ENCODE results near the gene MARCKS.

Gene MARCKS

DNA sequence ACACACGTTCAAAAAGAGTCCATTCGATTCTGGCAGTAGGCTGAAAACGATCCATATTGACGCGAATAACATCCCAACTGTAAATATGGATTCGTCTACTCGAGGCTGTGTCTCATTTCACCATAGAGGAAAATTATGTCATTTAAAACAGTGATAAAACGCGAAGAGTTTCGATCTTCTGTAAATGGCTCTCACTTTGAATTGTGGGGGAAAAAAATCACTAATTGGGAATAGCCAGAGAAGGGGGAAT lies 845 bp upstream of the MARCKS start:
- Histone ChIP-seq H3K4me2 (peak overlapping the region; percentile 86), H3K79me2 (ENCODE audit: insufficient read depth, low read depth) (no peaks in the 10 kb centered on the region), H3K36me3 (ENCODE audit: insufficient read depth) (no peaks in the 10 kb centered on the region), H3K4me3 (IDR thresholded peaks at IDR 0.05; ENCODE audit: insufficient read depth, low read depth, low read length) (no peak overlapping the region), H2AFZ (ENCODE audit: low read depth) (peak overlapping the region; percentile 68; the same call in 1 of the 2 replicates), H3K27me3 (ENCODE audit: insufficient read depth, low read depth) (no peaks in the 10 kb centered on the region), H4K20me1 (ENCODE audit: insufficient read depth) (no peaks in the 10 kb centered on the region), H3K9ac (peak overlapping the region; percentile 7; the same call in 1 of the 2 replicates), H3K27ac (peak overlapping the region; percentile 23; the same call in 1 of the 2 replicates), H3K4me1 (ENCODE audit: low read depth, poor library complexity, severe bottlenecking) (no peaks in the 10 kb centered on the region)
- TF ChIP-seq, protein P1, sequence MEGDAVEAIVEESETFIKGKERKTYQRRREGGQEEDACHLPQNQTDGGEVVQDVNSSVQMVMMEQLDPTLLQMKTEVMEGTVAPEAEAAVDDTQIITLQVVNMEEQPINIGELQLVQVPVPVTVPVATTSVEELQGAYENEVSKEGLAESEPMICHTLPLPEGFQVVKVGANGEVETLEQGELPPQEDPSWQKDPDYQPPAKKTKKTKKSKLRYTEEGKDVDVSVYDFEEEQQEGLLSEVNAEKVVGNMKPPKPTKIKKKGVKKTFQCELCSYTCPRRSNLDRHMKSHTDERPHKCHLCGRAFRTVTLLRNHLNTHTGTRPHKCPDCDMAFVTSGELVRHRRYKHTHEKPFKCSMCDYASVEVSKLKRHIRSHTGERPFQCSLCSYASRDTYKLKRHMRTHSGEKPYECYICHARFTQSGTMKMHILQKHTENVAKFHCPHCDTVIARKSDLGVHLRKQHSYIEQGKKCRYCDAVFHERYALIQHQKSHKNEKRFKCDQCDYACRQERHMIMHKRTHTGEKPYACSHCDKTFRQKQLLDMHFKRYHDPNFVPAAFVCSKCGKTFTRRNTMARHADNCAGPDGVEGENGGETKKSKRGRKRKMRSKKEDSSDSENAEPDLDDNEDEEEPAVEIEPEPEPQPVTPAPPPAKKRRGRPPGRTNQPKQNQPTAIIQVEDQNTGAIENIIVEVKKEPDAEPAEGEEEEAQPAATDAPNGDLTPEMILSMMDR (conservative IDR thresholded peaks at IDR 0.05; ENCODE audit: low read depth, low read length) = no peak

DNA sequence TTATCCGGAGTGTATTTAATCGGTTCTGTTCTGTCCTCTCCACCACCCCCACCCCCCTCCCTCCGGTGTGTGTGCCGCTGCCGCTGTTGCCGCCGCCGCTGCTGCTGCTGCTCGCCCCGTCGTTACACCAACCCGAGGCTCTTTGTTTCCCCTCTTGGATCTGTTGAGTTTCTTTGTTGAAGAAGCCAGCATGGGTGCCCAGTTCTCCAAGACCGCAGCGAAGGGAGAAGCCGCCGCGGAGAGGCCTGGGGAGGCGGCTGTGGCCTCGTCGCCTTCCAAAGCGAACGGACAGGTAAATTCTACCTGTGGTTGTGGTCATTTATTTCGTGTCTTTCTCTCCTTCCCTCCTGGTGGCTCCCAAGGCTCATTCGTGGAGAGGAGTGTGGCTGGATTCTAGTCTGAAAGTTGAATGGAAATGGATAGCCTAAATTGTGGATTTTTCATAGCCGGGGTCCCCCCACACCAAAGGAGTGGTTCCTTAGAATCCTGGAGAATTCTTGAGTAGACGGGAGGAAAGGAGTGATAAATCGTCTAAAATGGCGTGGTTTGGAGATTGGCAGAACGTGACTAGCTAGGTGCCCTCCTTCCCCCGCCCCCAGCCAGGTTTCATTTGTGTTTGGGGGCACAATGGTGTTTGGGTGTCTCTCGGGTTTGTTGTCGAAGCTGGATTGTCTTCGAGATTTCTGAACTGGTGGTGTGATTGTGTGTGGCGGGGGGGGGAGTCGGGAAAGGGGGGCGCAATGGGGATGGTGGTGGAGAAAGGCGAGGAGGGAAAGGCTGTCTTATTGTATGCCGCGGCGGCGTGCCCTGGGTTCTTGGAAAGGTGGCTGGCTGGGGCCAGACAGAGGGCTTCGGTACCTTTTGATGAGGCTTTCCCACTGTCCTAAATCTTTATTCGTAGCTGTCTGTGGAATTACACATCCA lies 673 bp downstream of the MARCKS start:
- no peaks in the 10 kb centered on the region for H3K4me1 ChIP-seq (ENCODE audit: low read depth, poor library complexity, severe bottlenecking)
- peak overlapping the region; percentile 43; the same call in 1 of the 2 replicates for H3K9ac ChIP-seq
- no peaks in the 10 kb centered on the region for H4K20me1 ChIP-seq (ENCODE audit: insufficient read depth)
- peak overlapping the region; percentile 27; the same call in 1 of the 2 replicates for H3K27ac ChIP-seq
- H3K79me2 ChIP-seq (ENCODE audit: insufficient read depth, low read depth) = no peaks in the 10 kb centered on the region
- H2AFZ ChIP-seq (ENCODE audit: low read depth) = peak overlapping the region; percentile 68
- no peak overlapping the region for H3K4me3 ChIP-seq (IDR thresholded peaks at IDR 0.05; ENCODE audit: insufficient read depth, low read depth, low read length)
- H3K36me3 ChIP-seq (ENCODE audit: insufficient read depth) = no peaks in the 10 kb centered on the region
- H3K27me3 ChIP-seq (ENCODE audit: insufficient read depth, low read depth) = no peaks in the 10 kb centered on the region
- peak overlapping the region; percentile 69 for H3K4me2 ChIP-seq
- TF ChIP-seq, protein P1 (conservative IDR thresholded peaks at IDR 0.05; ENCODE audit: low read depth, low read length) = no peak

DNA sequence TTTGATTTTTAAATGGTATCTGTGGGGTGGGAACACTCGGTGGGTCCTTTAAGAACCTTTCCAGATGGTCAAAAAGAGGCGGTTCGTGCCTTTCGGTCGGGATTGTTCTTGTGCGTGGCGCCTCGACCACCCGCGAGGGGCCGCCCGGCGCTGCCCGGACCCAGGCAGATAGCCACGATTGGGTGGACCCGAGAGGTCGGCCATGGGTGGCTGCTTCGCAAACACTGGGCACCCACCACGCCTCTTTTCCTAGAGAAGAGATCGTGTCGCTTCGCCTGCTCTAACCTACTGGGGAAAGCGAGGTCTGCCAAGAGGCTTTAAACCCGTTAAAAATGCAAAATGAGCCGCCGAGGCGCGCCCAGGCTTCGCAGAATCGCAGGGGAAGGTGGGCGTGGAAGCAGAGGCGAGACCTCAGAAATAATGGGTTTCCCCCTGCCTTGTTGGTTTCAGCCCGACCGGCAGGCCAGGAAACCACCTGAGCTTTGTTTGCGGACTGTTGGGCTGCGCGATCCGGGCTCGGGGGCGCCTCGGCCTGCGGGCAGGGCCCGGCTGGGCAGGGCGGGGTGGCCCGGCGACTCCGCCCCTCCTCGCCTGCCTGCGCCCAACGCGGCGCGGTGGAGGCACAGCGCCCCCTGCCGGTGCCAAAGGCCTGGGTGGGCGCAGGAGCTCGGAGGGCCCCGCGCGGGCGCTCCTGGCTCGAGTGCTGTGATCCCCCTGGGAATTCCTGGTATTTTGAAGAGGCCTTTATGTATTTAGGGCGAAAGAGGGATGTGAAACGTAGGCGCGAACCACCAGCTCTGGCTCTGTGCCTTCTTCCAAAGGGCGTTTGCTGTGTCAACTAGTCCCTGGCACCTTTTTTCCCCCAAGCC lies 1.6 kb downstream of the MARCKS start:
- peak overlapping the region; percentile 69 for H3K4me2 ChIP-seq
- H2AFZ ChIP-seq (ENCODE audit: low read depth) = peak overlapping the region; percentile 68
- H3K79me2 ChIP-seq (ENCODE audit: insufficient read depth, low read depth) = no peaks in the 10 kb centered on the region
- peak overlapping the region; percentile 43; the same call in 1 of the 2 replicates for H3K9ac ChIP-seq
- no peaks in the 10 kb centered on the region for H3K36me3 ChIP-seq (ENCODE audit: insufficient read depth)
- TF ChIP-seq, protein P1 (conservative IDR thresholded peaks at IDR 0.05; ENCODE audit: low read depth, low read length) = peak; percentile 70
- H3K27ac ChIP-seq = peak overlapping the region; percentile 27; the same call in 1 of the 2 replicates
- H3K4me1 ChIP-seq (ENCODE audit: low read depth, poor library complexity, severe bottlenecking) = no peaks in the 10 kb centered on the region
- H4K20me1 ChIP-seq (ENCODE audit: insufficient read depth) = no peaks in the 10 kb centered on the region
- H3K27me3 ChIP-seq (ENCODE audit: insufficient read depth, low read depth) = no peaks in the 10 kb centered on the region
- H3K4me3 ChIP-seq (IDR thresholded peaks at IDR 0.05; ENCODE audit: insufficient read depth, low read depth, low read length) = no peak overlapping the region

DNA sequence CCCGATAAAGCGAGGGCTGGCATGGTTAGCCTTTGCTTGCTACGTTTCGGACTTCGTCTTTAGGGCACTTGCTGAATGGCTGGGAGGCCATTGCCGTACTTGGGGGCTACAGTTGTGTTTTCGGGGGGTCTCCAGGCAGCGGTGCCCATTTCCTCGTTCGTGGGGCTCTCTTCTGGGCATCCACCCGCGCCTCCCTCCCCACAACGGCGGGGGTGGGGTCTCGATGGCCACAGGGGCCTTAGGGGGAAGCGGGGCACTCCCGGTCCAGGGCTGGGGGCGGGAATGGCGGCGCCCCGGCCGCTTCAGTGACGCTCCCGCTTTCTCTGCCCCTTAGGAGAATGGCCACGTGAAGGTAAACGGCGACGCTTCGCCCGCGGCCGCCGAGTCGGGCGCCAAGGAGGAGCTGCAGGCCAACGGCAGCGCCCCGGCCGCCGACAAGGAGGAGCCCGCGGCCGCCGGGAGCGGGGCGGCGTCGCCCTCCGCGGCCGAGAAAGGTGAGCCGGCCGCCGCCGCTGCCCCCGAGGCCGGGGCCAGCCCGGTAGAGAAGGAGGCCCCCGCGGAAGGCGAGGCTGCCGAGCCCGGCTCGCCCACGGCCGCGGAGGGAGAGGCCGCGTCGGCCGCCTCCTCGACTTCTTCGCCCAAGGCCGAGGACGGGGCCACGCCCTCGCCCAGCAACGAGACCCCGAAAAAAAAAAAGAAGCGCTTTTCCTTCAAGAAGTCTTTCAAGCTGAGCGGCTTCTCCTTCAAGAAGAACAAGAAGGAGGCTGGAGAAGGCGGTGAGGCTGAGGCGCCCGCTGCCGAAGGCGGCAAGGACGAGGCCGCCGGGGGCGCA lies 2.4 kb downstream of the MARCKS start:
- TF ChIP-seq, protein P1 (conservative IDR thresholded peaks at IDR 0.05; ENCODE audit: low read depth, low read length) = no peak
- H2AFZ ChIP-seq (ENCODE audit: low read depth) = peak overlapping the region; percentile 52; the same call in 1 of the 2 replicates
- no peaks in the 10 kb centered on the region for H4K20me1 ChIP-seq (ENCODE audit: insufficient read depth)
- no peaks in the 10 kb centered on the region for H3K79me2 ChIP-seq (ENCODE audit: insufficient read depth, low read depth)
- H3K36me3 ChIP-seq (ENCODE audit: insufficient read depth) = no peaks in the 10 kb centered on the region
- no peaks in the 10 kb centered on the region for H3K4me1 ChIP-seq (ENCODE audit: low read depth, poor library complexity, severe bottlenecking)
- no peak overlapping the region for H3K4me3 ChIP-seq (IDR thresholded peaks at IDR 0.05; ENCODE audit: insufficient read depth, low read depth, low read length)
- peak overlapping the region; percentile 45; the same call in 1 of the 2 replicates for H3K4me2 ChIP-seq
- no peaks in the 10 kb centered on the region for H3K27me3 ChIP-seq (ENCODE audit: insufficient read depth, low read depth)
- no peak overlapping the region for H3K27ac ChIP-seq
- H3K9ac ChIP-seq = no peak overlapping the region

All from KMS-11 (cell line).